ENCODE data around the gene SORL1.
A peak's percentile ranks its signal among the peaks of the same experiment; 100 is the strongest.

SORL1 gene

DNA sequence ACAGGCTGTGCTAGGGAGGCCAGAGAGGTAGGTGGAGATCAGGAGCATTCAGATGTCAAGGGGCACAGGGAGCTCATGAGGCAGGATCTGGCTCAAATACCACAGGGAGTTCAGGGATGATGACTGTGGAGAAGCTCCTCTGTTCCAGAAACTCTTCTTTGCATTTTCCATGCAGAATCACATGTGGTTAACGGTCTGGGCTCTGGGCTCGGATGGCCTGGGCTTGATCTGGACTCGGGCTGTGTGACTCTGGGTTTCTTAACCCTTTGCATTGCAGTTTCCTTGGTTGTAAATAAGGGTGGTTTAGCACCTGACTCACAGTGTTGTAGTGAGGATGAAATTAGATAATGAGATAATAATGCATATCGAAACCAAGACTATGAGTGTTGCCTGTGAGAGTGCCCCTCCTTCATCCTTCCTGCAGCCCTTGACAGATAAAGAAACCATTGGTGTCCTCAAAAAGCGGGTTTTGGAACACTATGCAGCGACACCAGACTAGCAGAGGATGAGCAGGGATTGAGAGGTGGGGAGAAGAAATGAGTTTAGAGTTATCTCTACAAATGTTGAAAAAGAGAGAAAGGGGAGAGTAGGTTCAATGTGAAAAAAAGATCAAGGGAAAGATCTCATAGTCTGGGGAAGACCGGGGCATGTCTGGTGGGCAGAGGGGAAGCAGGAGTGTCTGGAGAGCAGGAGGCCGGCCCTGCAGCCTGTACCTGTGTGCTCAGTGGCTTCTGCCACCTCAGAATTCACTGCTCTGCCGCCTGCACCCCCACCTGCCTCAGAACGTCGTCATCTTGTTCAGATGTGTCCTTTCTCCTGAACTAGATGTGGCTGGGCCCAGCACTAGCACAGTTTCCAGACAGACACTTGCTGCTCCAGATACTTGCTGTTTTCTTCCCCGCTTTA is 198.5 kb downstream of the SORL1 start:
- H3K9me3 Mint-ChIP-seq = no peaks in the 10 kb centered on the region
- peak overlapping the region; percentile 40 to 42 for H3K27ac Mint-ChIP-seq
- H3K4me1 Mint-ChIP-seq = peaks cover 28% of the 10 kb centered on the region
- H3K4me3 Mint-ChIP-seq = peak overlapping the region; percentile 55 to 59
- DNase-seq (peak in 1 of 2 donors; percentile 18), ATAC-seq (peak; percentile 88)
- peaks cover 14% of the 10 kb centered on the region for H3K27me3 Mint-ChIP-seq

- ATAC-seq (no peak), DNase-seq (no peak)
- Mint-ChIP-seq H3K4me3 (no peak overlapping the region), H3K27me3 (peaks cover 14% of the 10 kb centered on the region), H3K9me3 (no peaks in the 10 kb centered on the region), H3K27ac (no peak overlapping the region), H3K4me1 (peaks cover 34% of the 10 kb centered on the region)
These were observed 199.1 kb downstream of the SORL1 start for GRCh38 chr11:121651257-121651605.

DNA sequence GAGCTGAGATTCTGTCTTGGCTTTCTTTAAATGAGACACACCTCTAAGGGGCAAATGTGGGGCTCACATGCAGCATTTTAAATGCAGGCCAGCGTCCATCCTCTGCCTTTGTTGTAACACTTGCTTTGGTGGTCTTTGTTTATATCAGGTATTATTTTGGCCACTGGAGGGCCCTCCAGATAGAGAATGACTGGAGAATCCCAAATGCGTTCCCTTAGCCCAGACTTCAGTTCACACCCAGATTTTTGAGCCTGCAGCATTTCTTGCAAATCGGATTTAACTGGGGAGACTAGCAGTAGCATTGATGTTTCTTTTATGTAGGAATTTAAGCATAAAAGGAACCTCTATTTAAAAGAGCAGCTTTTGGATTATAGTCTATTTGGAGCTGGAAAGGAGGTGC is 200.9 kb downstream of the SORL1 start:
- Mint-ChIP-seq H3K27ac (no peak overlapping the region), H3K27me3 (peaks cover 14% of the 10 kb centered on the region)

DNA sequence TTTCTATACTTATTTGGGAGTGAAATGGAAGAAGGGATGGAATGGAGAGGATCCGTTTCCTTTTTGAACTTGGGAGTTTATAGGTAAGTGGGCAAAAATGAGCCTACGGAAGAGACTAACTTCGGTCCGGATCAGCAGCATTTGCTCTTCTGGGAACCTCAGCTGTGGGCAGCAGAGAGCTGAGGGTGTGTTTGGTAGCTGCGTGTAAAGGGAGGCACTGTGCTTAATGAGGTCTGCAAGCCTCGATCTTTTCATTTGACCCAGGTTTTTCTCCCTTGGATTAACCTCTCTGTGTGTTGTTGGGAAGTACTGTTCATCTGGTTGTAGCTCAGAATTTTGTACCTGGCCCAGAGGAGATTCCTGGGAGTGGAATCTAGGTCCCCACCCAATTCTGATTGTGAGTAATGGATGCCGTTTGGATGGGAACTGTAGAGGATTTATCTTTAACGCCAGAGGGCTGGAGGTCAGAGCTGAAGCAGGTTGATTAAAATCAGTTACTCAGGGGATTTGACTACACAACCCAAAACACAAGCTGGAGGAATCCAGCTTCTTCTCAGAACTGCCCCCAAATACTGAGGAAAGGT is 202.2 kb downstream of the SORL1 start:
- Mint-ChIP-seq H3K4me1 (peaks cover 36% of the 10 kb centered on the region), H3K4me3 (no peak overlapping the region), H3K27ac (no peak overlapping the region), H3K27me3 (peaks cover 14% of the 10 kb centered on the region), H3K9me3 (no peaks in the 10 kb centered on the region)
- ATAC-seq (no peak), DNase-seq (no peak)

More for the DNA sequence above, 200.9 kb downstream of the SORL1 start:
- H3K4me1 Mint-ChIP-seq = peaks cover 37% of the 10 kb centered on the region
- DNase-seq (no peak), ATAC-seq (no peak)
- H3K4me3 Mint-ChIP-seq = no peak overlapping the region
- H3K9me3 Mint-ChIP-seq = no peaks in the 10 kb centered on the region

DNA sequence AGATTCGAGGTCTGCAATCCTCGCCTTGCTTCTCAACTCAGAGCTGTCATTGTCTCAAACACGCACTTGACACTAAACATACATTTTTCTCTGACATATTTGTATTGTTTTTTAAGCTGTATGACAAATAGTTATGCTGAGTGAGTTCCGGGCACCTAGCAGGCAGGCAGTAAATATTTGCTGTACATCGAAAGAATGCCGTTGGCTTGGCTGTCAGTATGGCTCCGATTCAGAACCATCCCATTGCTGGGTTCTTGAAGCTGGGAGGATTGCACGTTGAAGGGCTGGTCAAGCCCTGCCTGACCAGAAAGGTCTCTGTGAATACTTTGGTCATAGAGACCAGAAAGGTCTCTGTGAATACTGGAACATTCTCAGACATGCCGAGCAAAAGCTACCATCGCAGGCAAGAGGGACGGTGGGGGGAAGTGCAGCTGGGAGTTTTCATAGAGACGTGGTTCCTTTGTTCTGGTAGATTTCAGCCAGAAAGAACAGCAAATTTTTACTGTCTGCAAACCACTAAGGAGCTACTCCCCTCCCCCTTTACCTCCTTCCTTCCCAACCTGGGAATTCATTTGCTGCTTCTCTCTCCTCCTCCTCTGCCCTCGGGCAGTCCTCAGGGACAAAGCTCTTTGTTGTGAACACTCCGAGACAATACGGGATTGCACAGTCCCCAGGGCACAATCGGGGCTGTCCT is 202.9 kb downstream of the SORL1 start:
- no peaks in the 10 kb centered on the region for H3K9me3 Mint-ChIP-seq
- peaks cover 30% of the 10 kb centered on the region for H3K4me1 Mint-ChIP-seq
- DNase-seq (no peak), ATAC-seq (no peak)
- H3K4me3 Mint-ChIP-seq = peak overlapping the region; percentile 77 to 84
- peak overlapping the region; percentile 29 to 60 for H3K27ac Mint-ChIP-seq
- H3K27me3 Mint-ChIP-seq = peaks cover 14% of the 10 kb centered on the region

- Mint-ChIP-seq H3K27me3 (peaks cover 14% of the 10 kb centered on the region), H3K4me1 (peaks cover 22% of the 10 kb centered on the region), H3K9me3 (no peaks in the 10 kb centered on the region), H3K27ac (peak overlapping the region; percentile 29 to 60), H3K4me3 (peak overlapping the region; percentile 77 to 84)
- ATAC-seq (peak; percentile 91), DNase-seq (peak; percentile 79 to 80)
These were observed 203.6 kb downstream of the SORL1 start for GRCh38 chr11:121655537-121656327.

DNA sequence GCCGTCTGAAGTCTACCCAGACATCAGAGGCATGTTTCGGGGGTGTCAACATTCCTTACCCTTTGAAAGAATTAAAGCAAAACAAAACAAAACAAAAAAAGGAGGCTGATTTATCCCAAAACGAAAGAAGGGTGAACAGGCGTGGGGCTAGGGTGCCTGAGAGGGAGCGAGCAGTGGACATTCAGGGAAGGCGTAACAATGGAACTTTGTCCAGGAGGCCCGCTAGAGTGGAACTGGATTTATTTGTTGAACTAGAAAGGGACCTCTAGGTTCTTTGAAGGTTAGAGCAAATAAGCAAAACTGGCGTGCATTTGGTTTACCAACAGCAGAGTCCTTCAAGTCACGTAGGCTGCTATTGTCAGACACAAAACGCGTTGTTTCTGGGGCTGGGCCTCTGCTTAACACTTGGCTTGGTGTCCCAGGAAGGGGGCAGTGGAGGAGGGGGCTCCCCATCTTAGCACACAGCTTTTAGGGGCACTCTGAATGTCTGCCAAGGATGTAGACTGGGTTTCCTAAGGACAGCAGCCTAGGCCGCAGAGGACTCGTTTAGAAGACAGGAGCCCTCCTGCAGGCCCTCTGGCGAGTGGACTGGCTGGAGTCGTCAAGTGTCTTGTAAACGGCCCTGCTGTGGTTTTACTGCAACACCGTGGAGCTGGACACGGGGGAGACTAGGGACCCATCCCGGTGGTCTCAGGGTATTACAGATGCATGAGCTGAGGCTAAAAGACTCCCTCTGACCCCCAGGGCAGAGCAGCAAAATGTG is 204.4 kb downstream of the SORL1 start:
- Mint-ChIP-seq H3K27me3 (peaks cover 14% of the 10 kb centered on the region), H3K4me1 (peaks cover 15% of the 10 kb centered on the region), H3K4me3 (peak overlapping the region; percentile 77 to 84), H3K9me3 (no peaks in the 10 kb centered on the region), H3K27ac (peak overlapping the region in 1 of 2 donors; percentile 60)
- no peak for DNase-seq
- ATAC-seq = no peak

DNA sequence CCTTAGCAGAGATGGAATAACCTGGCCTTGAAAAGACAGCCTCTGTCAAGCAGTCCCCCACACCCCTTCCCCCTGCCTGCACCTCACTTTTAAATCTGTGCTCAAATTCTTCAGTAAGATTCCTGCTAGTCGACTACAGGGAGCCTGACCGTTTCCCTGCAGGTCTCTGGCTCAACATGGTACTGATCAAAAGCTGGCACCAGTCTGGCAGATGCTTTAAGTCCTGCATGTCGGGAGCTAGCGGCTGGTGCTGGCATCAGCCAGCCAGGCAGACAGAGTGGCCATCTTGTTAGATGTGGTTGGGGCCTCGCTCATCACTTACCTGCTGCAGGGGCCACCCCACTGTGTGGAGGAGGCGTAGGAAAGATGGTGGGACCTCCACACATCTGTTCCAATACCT is 205.0 kb downstream of the SORL1 start:
- Mint-ChIP-seq H3K9me3 (no peaks in the 10 kb centered on the region), H3K27me3 (peaks cover 14% of the 10 kb centered on the region), H3K4me1 (peaks cover 15% of the 10 kb centered on the region), H3K27ac (no peak overlapping the region), H3K4me3 (no peak overlapping the region)
- ATAC-seq = no peak
- no peak for DNase-seq

DNA sequence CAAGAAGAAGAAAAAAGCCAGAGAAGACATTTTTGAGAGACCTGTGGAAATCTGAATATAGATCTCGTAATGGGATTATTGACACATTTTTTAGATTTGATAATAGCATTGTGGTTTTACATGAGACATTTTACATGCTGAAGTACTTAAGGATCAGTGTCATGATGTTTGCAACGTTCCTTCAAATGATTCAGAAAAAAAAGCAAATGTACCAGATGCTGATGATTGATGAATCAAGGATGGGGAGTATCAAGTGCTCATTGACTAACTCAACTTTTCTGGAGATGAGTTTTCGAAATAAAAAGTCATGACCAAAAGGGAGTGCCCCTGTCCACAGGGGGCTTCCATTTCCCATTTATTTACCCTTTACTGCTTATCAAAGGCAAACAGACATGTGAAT is 207.7 kb downstream of the SORL1 start:
- H3K4me1 Mint-ChIP-seq = peaks cover 15% of the 10 kb centered on the region
- peaks cover 5% of the 10 kb centered on the region for H3K27me3 Mint-ChIP-seq
- DNase-seq (no peak), ATAC-seq (no peak)
- H3K9me3 Mint-ChIP-seq = no peaks in the 10 kb centered on the region
- no peak overlapping the region for H3K27ac Mint-ChIP-seq
- H3K4me3 Mint-ChIP-seq = no peak overlapping the region

GRCh38 chr11:121661880-121662486 is 209.9 kb downstream of the SORL1 start:
- Mint-ChIP-seq H3K27ac (no peak overlapping the region), H3K27me3 (no peaks in the 10 kb centered on the region), H3K4me3 (no peak overlapping the region)

DNA sequence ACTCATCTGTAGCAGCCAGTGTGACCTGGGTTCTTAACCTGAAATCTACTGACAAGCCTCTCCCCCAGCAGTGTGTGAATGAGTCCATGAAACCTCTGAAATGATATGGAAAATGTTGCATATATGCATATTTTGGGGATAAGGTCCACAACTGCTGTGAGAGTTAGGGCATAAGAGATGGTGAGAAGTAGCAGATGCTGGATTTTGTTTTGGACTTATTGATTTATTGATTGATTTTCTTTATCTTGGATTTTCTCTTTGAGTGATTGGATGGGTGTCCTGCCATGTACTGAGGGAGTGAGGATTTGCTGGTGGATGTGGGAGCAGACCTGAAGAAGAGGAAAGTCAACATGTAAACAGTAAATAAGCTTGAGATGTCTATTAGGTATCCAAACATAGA is 212.0 kb downstream of the SORL1 start:
- H3K27ac Mint-ChIP-seq = no peak overlapping the region
- no peak overlapping the region for H3K4me3 Mint-ChIP-seq
- ATAC-seq = no peak
- no peaks in the 10 kb centered on the region for H3K27me3 Mint-ChIP-seq
- no peak for DNase-seq
- H3K4me1 Mint-ChIP-seq = no peaks in the 10 kb centered on the region
- H3K9me3 Mint-ChIP-seq = no peaks in the 10 kb centered on the region

More at GRCh38 chr11:121661880-121662486, 209.9 kb downstream of the SORL1 start:
- ATAC-seq (no peak), DNase-seq (no peak)
- Mint-ChIP-seq H3K4me1 (no peaks in the 10 kb centered on the region), H3K9me3 (no peaks in the 10 kb centered on the region)

GRCh38 chr11:121665206-121665838 is 213.2 kb downstream of the SORL1 start:
- ATAC-seq = no peak
- peak overlapping the region in 1 of 2 donors; percentile 50 for H3K27ac Mint-ChIP-seq
- no peaks in the 10 kb centered on the region for H3K4me1 Mint-ChIP-seq
- no peaks in the 10 kb centered on the region for H3K27me3 Mint-ChIP-seq
- no peaks in the 10 kb centered on the region for H3K9me3 Mint-ChIP-seq
- DNase-seq = no peak
- no peak overlapping the region for H3K4me3 Mint-ChIP-seq

- H3K27me3 Mint-ChIP-seq = no peaks in the 10 kb centered on the region
- no peak for DNase-seq
- H3K27ac Mint-ChIP-seq = no peak overlapping the region
- no peak overlapping the region for H3K4me3 Mint-ChIP-seq
- H3K4me1 Mint-ChIP-seq = no peaks in the 10 kb centered on the region
- H3K9me3 Mint-ChIP-seq = no peaks in the 10 kb centered on the region
- no peak for ATAC-seq
These were observed 215.7 kb downstream of the SORL1 start for GRCh38 chr11:121667836-121668235.

DNA sequence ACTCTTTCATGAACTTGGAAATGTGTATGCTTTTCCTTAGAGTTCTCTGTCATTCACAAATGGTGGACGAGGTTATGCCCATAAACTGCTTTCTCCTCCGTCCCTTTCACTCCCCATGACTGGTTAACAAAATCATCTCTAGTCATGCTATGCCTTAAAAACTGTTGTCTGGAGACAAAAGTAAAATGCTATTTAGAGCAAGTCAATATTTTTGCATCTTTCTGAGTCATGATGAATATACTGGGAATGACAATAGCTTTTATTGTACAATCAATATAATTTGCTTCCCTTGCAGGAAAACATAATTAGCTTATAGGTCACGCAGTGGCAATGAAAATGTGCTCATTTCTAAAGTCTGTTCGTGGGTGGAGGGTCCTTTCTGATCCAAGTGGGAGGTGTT is 217.3 kb downstream of the SORL1 start:
- Mint-ChIP-seq H3K4me3 (no peak overlapping the region), H3K27ac (no peak overlapping the region), H3K9me3 (no peaks in the 10 kb centered on the region), H3K4me1 (no peaks in the 10 kb centered on the region), H3K27me3 (no peaks in the 10 kb centered on the region)
- ATAC-seq (no peak), DNase-seq (no peak)
